DLD1 (cell line): ENCODE data around the gene ABHD10.

Experiments
- in situ Hi-C: cut with HindIII; loops from 2 replicates; pipeline ENCODE4 v1.10.0; 2017; ENCODE audit warnings: low sequenced_read_pairs

Gene ABHD10

GRCh38 chr3:111998636-111999483 is 20.0 kb downstream of the ABHD10 start, which contains the start of gene TAGLN3:
TAGLN3 (plus strand) TSS chr3:111998922; CDS start chr3:111999423, 501 bp downstream.
- in situ Hi-C loops = no loop called here

- in situ Hi-C loops = no loop called here
Measured at GRCh38 chr3:111999484-112000324, 20.9 kb downstream of the ABHD10 start.

DNA sequence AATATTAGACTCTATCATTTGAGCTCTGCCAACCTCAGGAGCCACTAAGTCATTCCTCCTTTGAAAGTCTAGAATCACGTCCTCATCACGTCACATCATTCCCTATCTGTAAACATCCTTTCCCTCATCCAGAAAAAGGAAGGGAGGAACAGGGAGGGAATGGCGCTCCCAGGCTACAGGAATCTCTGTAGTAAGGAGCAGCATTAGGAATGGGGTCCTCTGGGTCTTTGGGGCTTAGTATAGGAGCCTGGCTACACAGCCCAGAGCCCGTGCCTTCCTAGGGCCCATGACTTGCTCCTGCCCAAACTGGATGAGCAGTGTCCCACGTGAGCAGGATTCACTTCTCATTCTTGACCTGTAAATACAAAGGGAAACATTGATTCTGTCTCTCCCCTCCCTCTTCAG is 21.5 kb downstream of the ABHD10 start:
- in situ Hi-C loops = no loop called here

- in situ Hi-C loops = no loop called here
Measured at GRCh38 chr3:112000966-112001365, 22.1 kb downstream of the ABHD10 start.

GRCh38 chr3:112001526-112001925 is 22.7 kb downstream of the ABHD10 start:
- in situ Hi-C loops = no loop called here

GRCh38 chr3:112002096-112002971 is 23.5 kb downstream of the ABHD10 start:
- in situ Hi-C loops = no loop called here

- in situ Hi-C loops = no loop called here
Measured at GRCh38 chr3:112003321-112004080, 24.7 kb downstream of the ABHD10 start.

- in situ Hi-C loops = no loop called here
Measured at GRCh38 chr3:112004187-112004586, 25.4 kb downstream of the ABHD10 start.

- in situ Hi-C loops = no loop called here
Measured at GRCh38 chr3:112004669-112005068, 25.8 kb downstream of the ABHD10 start.

- in situ Hi-C loops = no loop called here
Measured at GRCh38 chr3:112005091-112005672, 26.4 kb downstream of the ABHD10 start.

GRCh38 chr3:112007633-112008032 is 28.8 kb downstream of the ABHD10 start:
- in situ Hi-C loops = no loop called here

DNA sequence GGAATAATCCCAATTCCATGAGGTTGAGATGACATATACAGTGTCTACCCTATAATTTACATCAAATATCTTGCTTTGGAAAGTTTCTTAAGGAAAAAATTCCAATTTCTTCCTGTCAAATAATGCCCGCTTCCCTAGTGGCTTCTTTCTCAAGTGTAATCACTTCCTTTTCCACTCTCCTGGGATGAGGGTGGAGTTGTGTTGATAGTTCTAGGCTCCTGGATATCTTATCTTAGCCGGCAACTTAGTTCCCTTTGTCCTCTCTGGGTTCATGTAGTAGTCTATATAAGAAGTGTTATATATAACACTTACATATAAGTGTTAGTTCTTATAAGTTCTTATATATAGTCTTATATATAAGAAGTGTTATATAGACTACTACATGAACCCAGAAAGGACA is 30.8 kb downstream of the ABHD10 start:
- in situ Hi-C loops = no loop called here

GRCh38 chr3:112010636-112011035 is 31.8 kb downstream of the ABHD10 start:
- in situ Hi-C loops = no loop called here

DNA sequence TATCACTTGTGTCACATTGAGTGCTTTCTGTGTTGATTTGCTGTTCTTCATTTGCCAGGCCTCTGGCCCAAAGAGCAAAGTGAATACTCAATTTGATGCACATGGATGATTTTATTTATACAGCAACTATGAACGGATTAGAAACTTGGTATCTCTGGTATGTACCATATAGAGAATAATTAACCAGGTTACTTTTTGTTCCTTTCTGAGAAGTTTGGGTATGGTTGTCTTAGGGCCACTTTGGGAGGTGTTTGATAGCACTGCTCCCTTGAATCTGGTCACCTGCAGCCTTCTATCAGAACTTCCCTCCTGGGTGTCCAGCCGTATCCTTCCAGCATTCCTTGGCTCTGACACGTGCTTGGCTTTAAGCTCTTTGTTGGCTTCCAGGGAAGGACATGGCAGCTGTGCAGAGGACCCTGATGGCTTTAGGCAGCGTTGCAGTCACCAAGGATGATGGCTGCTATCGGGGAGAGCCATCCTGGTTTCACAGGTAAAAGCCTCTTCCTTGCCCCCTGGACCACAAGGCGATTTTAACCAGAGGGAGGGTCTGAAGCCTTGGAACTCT is 32.6 kb downstream of the ABHD10 start:
- in situ Hi-C loops = no loop called here

- in situ Hi-C loops = no loop called here
Measured at GRCh38 chr3:112012205-112012992, 33.6 kb downstream of the ABHD10 start.

DNA sequence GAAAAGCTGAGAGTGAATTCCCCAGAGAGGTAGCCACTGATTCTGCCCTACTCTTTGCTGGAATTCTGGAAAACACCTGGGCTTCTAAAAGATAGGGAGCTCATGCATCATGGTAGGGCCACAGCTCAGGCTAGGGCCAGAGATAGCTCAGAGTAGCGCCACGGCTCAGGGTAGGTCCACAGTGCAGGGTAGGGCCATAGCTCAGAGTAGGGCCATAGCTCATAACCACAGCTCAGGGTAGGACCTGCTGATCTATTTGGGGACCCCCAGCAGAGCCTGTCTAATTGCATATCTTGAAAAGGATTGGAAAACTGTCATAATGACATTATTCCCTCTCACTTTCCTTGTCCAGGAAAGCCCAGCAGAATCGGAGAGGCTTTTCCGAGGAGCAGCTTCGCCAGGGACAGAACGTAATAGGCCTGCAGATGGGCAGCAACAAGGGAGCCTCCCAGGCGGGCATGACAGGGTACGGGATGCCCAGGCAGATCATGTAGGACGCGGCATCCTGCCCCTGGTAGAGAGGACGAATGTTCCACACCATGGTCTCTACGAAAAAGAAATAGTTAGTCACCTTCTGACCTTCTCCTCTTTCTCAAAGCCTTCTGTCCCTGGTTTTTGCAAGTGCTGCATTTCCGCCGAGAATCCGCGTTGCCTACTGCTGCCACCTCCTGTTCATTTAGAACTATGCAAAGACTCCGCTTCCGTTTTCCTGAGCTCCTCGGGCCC is 34.4 kb downstream of the ABHD10 start:
- in situ Hi-C loops = no loop called here

DNA sequence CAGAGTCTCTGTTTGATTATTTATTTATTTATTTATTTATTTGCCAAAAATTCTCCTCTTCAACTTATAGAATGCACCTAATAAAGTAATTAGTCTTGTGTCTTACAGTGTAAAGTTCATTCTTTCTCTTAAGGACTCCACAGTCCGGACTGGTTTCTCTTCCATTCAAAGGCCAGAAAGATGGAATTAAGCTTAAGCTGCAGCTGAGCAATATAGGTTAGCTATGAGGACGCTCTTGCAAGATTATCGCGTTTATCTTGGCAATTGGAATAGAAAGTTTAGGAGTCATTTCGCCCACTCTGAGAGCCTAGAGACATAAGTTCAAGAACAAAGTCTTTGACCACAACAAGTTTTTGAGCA is 34.9 kb downstream of the ABHD10 start:
- in situ Hi-C loops = no loop called here

DNA sequence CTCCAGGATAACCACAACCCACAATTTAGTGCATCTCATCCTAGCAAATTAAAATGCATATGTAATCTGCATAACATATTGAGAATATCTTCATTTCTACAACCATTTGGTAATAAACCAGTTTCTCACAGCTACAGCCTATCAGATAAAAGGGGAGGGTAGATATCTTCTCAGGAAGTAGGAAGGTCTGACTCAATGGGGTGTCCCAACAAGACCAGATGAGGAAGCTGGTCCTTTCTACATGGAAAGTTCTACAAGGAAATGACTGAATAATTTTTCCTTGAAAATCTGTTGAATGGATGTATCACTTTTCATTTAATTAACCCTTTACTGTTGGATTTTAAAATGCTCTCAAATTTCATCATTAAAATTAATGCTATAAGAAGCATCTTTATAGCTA is 38.3 kb downstream of the ABHD10 start:
- in situ Hi-C loops = no loop called here
